Glomerular visceral epithelial cell (primary cell): Measurements from ENCODE around the gene PDK2.
A peak's percentile ranks its signal among the peaks of the same experiment; 100 is the strongest.

Experiments
- DNase-seq: peaks from one replicate; pipeline ENCODE4 v3.0.0-alpha.2; 2016; ENCODE audit errors: extremely low spot score

PDK2 gene

GRCh38 chr17:50058296-50058953 is 36.7 kb upstream of the PDK2 start:
- DNase-seq, result no peak

GRCh38 chr17:50059256-50059655 is 35.9 kb upstream of the PDK2 start:
- DNase-seq, result peak; percentile 49

GRCh38 chr17:50059759-50060273 is 35.3 kb upstream of the PDK2 start:
- DNase-seq, result peak; percentile 64

GRCh38 chr17:50060951-50061712 is 34.0 kb upstream of the PDK2 start:
- DNase-seq, result peak; percentile 85

- peak; percentile 46 for DNase-seq
These were observed 33.5 kb upstream of the PDK2 start for GRCh38 chr17:50061713-50062045.

- peak; percentile 100 for DNase-seq
These were observed 32.6 kb upstream of the PDK2 start for GRCh38 chr17:50062293-50063243.

GRCh38 chr17:50063561-50064252 is 31.4 kb upstream of the PDK2 start:
- DNase-seq, result peak; percentile 62

GRCh38 chr17:50064253-50065001 is 30.7 kb upstream of the PDK2 start:
- peak; percentile 97 for DNase-seq

- DNase-seq, result no peak
These were observed 30.1 kb upstream of the PDK2 start for GRCh38 chr17:50065056-50065455.

GRCh38 chr17:50066995-50067394 is 28.2 kb upstream of the PDK2 start:
- DNase-seq, result no peak

- no peak for DNase-seq
These were observed 27.2 kb upstream of the PDK2 start for GRCh38 chr17:50067996-50068395.

- DNase-seq, result no peak
These were observed 24.1 kb upstream of the PDK2 start for GRCh38 chr17:50070908-50071680.

GRCh38 chr17:50071692-50072091 is 23.5 kb upstream of the PDK2 start:
- no peak for DNase-seq

- no peak for DNase-seq
These were observed 23.0 kb upstream of the PDK2 start for GRCh38 chr17:50072130-50072529.

- no peak for DNase-seq
These were observed 22.2 kb upstream of the PDK2 start for GRCh38 chr17:50072925-50073324.

GRCh38 chr17:50074227-50074626 is 20.9 kb upstream of the PDK2 start:
- no peak for DNase-seq

GRCh38 chr17:50075446-50076032 is 19.6 kb upstream of the PDK2 start:
- DNase-seq, result no peak

- no peak for DNase-seq
These were observed 18.9 kb upstream of the PDK2 start for GRCh38 chr17:50076221-50076590.

GRCh38 chr17:50076591-50077235 is 18.4 kb upstream of the PDK2 start:
- no peak for DNase-seq
